GM19328 (cell line): ENCODE data around the gene AFG3L2.

ENCODE experiments used
- ATAC-seq: cut with Tn5 transposase; IDR thresholded peaks from one replicate; pipeline ENCODE4 v1.9.1; 2021; ENCODE audit warnings: mild to moderate bottlenecking, moderate library complexity; ENCODE audit not compliant: unreplicated experiment

The AFG3L2 gene

DNA sequence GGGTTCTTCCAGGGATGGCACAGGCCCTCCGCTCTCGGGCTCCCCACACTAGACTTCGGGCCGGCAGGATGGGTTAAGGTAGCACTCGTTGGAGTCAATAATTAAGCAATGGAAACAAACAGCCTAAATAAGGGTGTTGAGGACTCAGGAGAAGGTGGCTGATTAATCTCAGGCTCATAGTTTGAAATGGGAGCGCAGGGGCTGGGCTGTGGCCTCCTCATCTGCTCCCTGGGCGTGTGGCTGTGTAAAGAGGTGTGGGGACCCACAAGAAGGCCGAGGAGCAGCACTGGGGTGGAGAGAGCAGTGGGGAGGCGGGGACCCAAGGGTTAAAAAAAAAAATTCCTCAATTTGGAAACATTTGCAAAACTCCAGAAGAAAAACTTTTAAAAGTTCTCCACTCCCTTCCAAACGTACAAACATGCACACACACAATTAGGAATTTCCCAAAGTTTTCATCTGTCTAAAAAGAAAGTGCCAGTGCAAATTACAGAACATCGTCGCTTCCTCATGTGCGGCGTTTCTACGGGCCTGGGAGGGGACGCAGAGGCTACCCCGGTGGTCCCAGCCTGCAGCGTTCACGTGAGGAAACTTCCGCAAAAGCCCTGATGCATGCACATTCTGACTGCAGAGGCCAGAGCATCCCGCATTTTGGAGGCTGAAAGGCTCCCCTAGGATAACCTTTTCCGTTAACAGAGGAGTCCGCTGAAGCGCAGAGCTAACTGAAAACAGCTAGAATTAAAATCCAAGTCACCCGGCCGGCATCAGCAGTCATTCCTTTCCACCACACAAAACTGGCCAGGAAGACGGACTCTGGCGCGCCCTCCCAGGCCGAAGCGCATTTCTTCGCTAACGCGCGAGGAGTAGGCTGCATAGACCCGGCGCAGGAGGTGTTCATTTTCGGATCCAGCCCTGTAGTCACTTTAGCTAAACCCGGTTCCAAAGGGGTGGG lies 70.0 kb downstream of the AFG3L2 start:
- no peak for ATAC-seq

DNA sequence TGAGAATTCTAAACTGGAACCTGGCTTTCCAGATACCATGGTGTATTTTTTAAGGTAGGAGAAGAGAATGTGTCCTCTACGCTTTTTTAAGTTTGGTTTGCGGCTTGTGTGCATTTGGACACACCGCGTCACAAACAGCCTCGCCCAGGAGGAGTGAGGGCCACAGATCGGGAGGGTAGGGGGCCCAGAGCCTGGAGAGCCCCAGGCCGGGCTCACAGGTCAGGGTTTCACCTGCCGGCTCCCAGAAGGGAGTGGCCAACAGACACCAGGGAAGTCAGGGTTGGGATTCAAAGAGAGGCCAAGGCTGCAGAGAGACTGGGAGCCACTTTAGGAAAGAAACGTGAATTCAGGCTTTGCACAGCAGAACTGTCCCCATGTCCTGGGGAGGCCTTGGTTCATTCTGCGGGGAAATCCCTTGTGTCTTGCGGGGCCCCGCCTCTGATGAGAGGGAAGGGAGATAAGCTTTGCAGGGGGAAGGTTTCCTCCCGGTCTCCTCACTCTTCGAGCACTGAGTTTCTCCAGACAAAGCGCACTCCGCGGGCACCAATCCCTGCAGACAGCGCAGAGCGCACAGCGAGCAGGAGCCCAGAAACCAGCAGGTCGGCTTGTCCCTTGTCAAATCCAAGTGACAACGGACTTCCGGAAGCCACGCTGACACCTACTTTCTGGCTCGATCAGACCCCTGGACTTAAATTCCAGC lies 70.9 kb downstream of the AFG3L2 start:
- ATAC-seq = no peak

DNA sequence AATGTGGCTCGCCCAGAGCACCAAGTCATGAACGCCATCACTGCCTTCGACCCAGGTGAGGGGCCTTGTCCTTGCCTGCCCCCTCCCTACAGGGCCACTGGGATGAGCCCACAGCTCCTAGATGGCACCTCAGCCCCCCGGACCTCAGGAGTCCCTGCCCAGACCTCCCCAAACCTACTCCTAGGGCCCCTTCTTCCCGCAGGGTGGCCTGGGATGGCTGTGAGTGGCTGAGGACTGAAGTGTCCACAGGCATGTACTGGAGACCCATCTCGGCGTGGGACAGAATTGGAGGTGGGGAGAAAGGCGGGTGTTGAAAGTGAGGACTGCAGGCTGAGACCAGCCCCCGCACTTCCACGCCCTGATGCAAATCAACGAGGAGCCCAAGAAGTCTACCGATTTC lies 71.8 kb downstream of the AFG3L2 start:
- ATAC-seq = no peak

DNA sequence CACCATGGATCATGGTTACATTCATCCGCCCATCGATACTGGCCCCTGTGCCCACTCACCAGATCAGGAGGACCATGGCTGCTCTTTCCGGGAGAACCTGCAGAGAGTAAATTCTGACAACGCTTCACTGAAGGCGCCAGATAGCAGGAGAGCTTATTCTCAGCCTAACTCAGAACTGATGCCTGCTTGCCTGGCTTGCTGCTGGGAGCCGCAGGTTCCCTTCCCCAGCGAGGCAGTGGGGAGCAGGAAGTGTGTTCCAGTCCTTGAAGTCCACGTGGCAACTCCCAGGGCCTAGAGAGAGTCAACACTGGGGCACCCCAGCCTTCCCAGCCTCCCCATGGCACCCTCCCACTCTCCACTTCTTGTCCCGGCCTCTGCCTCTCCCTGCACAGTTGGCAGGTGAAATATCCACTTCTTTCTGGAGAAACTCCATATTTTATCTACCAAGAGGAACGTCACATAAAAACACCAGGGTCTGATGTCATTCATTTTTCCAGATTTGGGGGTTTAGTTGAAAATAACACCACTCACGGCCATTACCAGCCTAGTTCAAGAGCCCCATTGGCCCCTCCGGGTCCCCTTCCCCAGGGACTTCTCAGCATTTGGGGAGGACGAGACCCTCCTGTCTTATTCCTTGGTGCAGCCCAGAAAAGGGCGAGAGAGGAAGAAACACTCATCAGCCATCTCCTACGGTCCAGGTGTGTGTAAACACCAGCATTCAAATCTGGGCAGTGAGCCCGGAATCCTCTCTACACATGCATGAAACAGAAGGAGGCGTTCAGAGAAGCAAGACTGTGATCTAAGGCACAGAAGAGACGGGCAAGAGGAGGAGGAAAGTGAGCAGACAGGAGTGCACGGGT lies 72.4 kb downstream of the AFG3L2 start:
- no peak for ATAC-seq

DNA sequence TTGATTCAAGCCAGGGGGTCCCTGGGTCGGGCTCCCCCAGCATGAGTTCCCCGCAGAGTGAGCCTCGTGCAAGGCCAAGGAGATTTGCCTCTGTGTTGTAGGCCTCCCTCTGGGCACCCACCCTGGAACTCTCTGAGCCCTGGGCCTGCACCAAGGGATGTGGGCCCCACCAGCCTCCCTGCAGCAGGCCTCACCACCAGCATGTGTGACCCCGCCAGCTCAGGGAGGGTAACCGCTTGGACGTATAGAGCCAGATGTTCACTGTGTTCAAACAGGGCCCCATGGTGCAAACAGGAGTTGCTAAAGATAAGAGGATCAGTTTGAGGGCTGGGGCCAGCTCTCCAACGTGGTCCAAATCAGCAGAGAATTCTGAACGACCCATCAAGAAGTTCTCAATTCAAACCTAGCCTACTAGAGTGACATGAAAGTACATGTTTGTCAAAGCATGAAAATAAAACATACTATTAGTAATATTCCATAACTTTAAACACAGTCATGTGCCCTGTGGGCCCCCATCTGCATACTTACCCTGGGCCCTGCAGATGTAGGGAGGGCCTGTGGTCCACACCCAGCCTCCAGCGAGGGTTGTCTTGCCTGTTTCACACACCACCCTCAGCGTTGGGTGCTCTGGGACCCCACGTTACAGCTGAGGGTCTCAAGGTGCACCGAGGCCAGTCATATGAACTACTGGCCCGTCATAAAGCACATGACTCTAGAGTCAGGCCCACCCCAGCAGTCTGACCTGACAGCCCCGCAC lies 74.5 kb downstream of the AFG3L2 start:
- no peak for ATAC-seq

DNA sequence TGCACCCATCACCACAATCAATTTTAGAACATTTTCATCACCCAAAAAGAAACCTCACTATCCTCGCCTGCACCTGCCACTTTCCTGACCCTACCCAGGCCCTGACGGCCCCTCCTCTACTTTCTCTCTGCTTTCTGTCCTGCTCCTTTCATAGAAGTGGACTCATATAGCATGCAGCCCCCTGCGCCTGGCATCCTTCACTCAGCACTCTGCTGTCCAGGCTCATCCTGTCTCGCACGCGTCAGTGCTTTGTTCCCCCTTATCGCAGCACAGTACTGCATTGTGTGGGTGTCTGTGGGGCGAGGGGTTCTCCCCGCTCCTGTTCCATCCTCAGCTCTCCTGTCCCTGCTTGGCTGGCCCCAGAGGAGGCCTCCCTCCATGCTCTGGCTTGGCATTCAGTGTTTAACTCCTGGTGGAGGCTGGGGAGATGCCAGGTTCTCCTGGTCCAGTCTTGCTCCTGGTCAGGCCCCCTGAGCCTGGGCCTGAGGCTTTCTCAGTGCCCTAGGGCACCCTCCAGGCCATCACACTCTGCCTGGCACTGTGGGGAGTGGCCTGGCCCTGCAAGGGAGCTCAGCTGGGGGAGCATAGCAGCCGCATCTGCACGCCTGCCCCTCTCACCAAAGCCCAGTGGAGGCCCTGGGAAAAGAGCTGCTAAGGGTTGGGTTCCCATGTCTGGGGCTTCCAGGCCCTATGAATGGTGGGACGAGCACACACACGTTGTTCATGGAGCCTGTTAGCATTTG lies 75.6 kb downstream of the AFG3L2 start:
- ATAC-seq = no peak

DNA sequence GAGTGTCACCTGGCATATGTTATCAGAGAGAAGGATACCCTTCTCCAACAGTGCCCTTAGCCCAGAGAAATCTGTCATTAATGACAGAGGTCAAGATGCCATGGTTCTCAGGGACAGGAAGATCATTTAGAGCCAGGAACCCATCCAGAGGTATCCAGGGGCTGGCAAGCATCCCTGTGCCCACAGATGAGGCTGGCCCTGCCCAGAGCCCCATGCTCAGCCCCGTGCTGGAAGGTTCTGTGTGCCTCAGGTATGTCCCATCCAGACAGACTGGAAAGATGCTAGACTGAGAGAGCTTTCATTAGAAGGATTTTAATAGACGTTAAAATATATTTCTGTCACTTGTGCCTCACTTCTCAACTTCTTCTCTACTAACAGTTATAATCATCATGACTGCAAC lies 77.2 kb downstream of the AFG3L2 start:
- ATAC-seq = no peak

DNA sequence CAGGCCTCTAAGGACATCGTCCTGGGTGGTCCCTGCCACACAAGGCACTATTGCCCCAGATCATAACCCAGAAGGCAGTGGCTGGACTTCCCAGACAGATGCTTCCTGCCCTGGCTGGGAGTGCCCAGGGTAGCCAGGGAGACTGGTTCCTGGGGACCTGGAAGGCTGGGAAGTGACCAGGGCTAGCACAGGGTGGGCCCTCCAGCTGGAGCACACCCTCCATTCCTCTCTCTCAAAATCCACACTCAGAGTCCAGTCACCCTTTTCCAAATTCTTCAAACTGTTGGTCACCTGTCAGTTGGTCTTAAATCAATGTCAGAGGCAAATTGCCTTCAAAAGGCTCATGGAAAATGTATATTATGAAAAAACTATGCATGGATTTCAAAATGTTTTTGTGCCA lies 80.6 kb downstream of the AFG3L2 start:
- no peak for ATAC-seq

DNA sequence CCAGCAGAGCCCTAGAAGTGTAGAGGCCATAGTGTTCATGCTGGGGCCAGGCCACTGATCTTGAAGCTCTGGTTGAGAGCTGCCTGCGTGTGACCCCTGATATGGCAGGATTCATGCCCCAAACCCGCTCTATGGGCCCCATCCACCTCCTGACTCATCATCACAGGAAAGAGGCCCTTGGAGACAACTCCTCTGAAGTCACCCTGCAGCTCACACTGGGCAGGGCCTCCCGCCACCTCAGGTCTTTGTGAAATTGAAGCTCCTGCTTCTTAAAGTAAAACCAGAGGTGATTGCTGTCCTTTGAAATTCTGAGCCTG lies 81.0 kb downstream of the AFG3L2 start:
- ATAC-seq = no peak

DNA sequence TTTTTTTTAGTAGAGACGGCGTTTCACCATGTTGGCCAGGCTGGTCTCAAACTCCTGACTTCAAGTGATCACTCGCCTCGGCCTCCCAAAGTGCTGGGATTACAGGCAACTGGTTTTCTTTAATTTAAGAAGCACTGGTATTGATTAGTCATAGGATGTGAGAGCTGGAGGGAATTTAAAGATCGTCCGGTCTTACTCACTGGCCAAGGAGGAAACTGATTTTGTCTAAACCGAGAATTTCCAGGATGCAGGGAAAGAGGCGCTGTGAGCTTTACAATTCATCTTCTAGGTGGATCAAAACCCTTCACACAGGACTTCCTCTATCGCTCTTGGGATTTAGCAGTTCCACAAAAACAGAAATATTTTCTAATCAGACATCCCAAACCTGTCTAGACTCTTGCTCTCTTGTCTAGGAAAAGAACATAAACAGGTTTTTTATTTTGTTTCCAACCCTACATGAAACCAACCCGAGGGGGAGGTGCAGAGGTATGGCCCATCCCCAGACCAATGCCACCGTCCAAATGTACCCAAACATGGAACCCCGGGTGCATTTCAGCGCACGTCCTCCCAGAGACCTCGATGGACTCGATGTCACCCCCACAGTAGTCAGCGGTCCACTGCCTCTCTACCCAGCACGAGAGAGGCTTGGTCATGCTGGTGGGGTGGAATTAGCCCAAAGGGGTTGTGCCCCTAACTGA lies 81.5 kb downstream of the AFG3L2 start:
- no peak for ATAC-seq

DNA sequence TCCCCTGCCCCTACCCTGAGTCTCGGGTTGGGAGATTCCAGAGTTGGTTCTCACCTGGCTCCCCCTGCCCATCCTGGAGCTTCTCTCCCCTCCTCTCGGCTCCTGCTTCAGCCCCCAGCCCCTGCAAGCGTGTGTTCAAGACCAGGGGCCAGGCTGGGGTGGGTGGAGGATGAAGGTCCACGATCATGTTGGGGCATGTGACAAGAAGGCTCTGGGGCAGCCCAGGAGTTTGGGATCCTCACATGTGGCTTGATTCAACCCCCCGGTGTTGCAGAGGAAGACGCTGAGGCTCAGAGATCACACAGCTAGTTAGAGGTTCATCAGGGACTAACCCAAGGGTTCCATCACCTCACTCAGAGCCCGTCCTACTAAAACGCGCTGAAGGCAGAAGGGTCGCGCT lies 83.2 kb downstream of the AFG3L2 start:
- ATAC-seq = no peak

DNA sequence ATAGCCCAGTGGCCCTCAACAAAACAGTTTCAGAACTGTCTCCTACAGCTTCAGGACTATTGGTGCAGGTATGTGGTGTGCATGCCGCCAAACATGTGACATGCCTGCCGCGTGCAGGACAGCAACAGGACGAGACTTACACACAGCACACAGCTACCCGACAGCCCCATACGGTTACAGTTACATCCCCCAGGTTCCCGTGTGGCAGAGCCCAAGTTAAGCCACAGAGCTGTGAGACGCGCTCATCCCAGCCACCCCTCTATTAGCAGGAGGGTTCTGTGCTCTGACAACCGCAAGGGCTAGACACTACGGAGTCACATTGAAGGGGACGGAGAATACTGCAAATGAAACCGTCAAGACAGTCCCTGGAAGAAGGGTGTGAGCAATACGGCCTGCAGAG lies 85.3 kb downstream of the AFG3L2 start:
- ATAC-seq = no peak

DNA sequence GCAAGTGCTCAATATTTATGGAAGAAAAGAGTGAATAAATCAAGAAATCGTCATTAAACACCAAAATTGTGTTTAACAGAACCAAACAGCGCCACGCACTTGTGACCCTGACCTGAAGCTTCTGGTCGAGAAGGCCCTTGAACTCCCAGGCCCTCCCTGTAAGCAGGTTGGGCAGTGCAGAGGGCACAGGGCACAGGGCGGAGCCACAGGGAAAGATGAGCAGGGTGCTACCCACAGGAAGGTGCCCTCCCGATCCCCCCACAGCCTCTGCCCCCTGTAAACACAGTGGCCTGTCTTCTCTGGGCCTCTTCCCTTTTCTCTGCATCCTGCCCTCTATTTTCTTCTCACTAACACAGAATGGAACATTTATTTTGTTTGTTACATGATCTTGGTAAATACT lies 85.9 kb downstream of the AFG3L2 start:
- ATAC-seq = no peak

DNA sequence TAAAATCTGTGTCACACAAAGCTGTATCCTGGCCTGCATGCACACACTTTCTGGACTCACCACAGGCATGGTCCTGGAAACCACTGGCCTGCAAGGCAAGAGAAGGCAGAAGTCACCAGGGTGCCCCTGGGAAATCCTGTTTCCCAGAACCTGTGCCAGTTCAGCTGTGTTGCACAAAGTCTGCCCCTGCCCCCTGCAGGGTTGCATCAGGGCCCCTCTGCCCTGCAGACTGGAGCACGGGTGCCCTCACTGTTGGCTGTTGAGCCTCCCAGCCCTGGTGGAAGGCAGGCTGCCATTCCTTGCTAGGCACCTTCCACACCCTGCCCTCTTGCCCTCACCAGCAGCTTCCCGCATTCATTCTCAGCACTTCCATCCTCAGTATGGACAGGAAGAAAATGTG lies 86.9 kb downstream of the AFG3L2 start:
- no peak for ATAC-seq

DNA sequence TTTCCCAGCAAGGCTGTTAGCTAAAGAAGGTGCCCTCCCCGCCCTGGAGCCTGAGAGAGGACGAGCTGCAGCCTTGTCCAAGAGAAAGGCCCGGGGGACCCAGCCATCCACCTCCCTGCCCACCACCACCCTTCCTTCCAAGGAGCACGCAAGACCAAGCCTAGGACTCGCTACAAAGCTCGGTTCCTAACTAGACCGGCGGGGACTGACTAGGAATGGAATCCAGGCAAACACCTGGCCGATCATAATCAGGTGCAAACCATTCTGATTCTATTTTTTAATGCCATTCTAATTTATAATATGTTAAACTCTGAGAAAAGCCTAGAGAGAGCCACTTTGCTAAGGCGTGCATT lies 88.6 kb downstream of the AFG3L2 start:
- ATAC-seq = no peak

DNA sequence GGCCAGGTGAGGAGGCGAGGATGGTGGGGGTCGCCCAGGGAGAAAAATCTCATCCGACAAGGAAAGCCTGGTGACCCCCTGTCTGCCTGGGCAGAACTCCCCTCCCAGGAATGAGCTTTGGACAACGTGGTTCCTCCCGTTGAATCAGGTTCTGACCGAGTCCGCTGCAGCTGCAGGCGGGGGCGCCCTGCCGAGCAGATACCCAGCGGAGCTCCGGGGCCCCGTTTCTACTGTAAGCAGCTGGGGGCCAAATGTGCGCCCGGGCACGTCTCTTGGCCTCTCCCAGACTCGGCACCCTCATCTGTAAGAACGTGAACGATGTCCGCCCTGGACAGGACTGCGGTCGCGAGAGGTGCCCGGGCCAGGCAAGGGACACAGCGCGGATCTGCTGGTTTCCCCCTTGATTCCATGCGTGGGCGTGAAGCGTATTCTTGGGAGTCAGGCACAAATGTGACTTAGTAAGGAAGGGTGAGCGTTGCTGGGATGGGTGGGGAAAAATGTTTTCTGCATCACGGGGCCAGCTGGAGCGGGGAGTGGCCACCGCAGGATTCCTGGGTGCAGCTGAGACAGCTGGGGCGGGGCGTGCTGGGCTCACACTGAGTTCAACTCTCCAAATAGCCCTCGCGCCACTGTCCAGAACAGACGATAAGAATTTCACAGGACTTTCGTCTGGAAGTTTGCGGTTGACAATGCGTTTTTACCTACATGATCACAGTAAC lies 89.2 kb downstream of the AFG3L2 start:
- ATAC-seq = no peak

DNA sequence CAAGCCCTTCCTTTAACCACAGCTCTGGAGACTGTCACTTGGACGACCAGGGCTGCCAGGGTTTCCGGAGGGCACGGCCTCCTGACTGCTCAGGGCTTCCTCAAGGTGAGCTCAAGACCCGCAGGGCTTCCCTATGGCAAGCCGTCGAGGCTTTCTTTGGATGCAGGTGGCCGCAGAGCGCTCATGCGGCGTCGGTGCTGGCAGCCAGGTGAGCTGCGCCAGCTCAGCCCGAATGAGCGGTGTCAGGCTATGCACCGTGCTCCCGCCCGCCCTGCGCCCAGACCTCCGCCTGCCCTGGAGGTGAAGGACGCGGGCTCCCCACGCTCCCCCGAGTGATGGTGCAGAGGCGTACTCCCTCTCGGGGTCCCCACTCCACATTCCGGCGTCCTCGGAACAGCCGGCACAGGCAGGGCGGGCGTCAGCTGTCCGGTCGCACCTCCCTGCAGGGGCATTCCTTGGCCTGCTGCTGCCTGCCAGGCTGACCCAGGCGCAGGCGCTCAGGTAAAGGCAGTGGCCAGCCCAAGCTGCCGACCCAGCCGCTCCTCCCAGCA lies 89.8 kb downstream of the AFG3L2 start:
- no peak for ATAC-seq

DNA sequence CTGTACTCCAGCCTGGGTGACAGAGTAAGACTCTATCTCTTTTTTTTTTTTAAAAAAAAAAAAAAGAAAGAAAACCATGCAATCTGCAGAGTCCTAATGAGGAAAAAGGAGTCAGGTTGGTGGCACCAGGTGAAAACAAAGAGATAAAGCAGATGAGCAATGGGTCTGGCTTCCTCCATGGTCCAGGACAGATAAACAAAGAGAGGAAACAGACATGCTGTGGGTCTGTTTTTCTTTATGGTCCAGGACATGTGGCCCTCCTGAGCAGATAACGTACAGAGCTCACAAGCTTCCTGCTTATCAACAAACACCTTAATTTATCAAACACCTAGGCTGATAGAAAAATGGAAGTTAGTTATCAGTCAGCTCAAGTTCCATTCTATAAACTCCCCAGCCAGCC lies 93.4 kb downstream of the AFG3L2 start:
- ATAC-seq = no peak

DNA sequence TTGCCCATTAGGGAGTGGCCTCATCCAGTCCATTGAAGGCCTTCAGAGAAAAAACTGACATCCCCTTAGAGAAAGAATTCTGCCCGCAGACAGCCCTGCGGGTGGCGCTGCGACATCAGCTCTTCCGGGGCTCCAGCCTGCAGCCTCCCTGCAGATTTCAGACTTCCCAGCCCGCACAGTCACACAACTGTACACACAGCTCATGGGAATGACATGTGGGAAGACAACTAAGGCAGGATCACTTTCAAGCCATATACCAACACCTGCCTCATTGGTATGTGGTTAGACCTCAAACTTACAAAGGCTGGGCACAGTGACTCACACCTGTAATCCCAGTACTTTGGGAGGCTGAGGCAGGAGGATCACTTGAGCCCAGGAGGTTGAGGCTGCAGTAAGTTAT lies 93.8 kb downstream of the AFG3L2 start:
- no peak for ATAC-seq
